H1 (cell line): ENCODE results near the gene ALKAL2. TPM values are rescaled to one million over a fixed set of nuclear protein-coding genes. Genes with fewer than 3 reads are reported as not detected.

Source experiments
- CTCF ChIA-PET: fragments of 300-600 bp; sonication (Branson Sonifier 250); formaldehyde crosslinking; loops from one replicate; lab custom pipeline; 2021; ENCODE audit not compliant: partially characterized antibody; lab: Charles Lee
- POLR2A ChIA-PET: fragments of 300-600 bp; sonication (Branson Sonifier 250); formaldehyde crosslinking; loops from one replicate; lab custom pipeline; 2021; ENCODE audit warnings: inconsistent platforms; ENCODE audit not compliant: partially characterized antibody; lab: Charles Lee
- DNase-seq, 2 experiments: peaks; one replicate each; pipeline versions ENCODE4 v3.0.0 to v3.0.0-alpha.2; 2010 to 2022; ENCODE audit warnings: low spot score in 2 of 2, low read depth in 1 of 2, mixed read lengths in 1 of 2
- FAIRE-seq: peaks from 2 replicates; lab custom pipeline; 2011; peaks lifted over from hg19 to GRCh38; lab: Jason Lieb, UNC
- H2AFZ ChIP-seq: 2 replicates; pipeline ENCODE4 v1.8.1; 2012; ENCODE audit warnings: low read length, inconsistent platforms
- H2AK5ac ChIP-seq: 2 replicates; pipeline ENCODE4 v1.6.1; 2013; ENCODE audit warnings: low read depth, low read length
- H2BK120ac ChIP-seq: replicated peaks from 2 replicates; pipeline ENCODE3; 2013; ENCODE audit warnings: low read depth, low read length, inconsistent platforms
- H2BK12ac ChIP-seq: 2 replicates; pipeline ENCODE4 v1.6.1; 2013; ENCODE audit warnings: low read depth, low read length
- H2BK15ac ChIP-seq: 2 replicates; pipeline ENCODE4 v1.6.1; 2013; ENCODE audit warnings: low read length
- H2BK20ac ChIP-seq: 2 replicates; pipeline ENCODE4 v1.6.1; 2013; ENCODE audit warnings: low read length
- H2BK5ac ChIP-seq: 2 replicates; pipeline ENCODE4 v1.6.1; 2013; ENCODE audit warnings: low read depth, low read length
- H3K14ac ChIP-seq: 2 replicates; pipeline ENCODE4 v1.6.1; 2013; ENCODE audit warnings: inconsistent platforms; ENCODE audit not compliant: insufficient read length
- H3K18ac ChIP-seq: 2 replicates; pipeline ENCODE4 v1.6.1; 2013; ENCODE audit warnings: low read length; ENCODE audit errors: extremely low read depth
- H3K23ac ChIP-seq: 2 replicates; pipeline ENCODE4 v1.6.1; 2013; ENCODE audit warnings: inconsistent platforms; ENCODE audit not compliant: insufficient read length
- H3K23me2 ChIP-seq: 2 replicates; pipeline ENCODE4 v1.6.1; 2013; ENCODE audit warnings: low read depth, low read length
- H3K27ac ChIP-seq: 2 replicates; pipeline ENCODE4 v1.6.1; 2011; ENCODE audit warnings: low read depth, low read length, inconsistent platforms
- H3K27me3 ChIP-seq, 4 experiments: replicated peaks in 1 of 4; 1 replicate in 1 of 4; 2 replicates in 3 of 4; pipeline versions ENCODE4 v1.6.1 to v1.8.1; 2011 to 2013; ENCODE audit warnings: low read length in 3 of 4, mild to moderate bottlenecking in 3 of 4, inconsistent platforms in 2 of 4, mixed read lengths in 2 of 4, moderate library complexity in 1 of 4; ENCODE audit not compliant: control insufficient read depth in 3 of 4, insufficient read depth in 3 of 4; ENCODE audit errors: extremely low read depth in 1 of 4
- H3K36me3 ChIP-seq, 4 experiments: 2 replicates each; pipeline versions ENCODE4 v1.6.1 to v1.8.1; 2011 to 2013; ENCODE audit warnings: mild to moderate bottlenecking in 4 of 4, low read length in 3 of 4, moderate library complexity in 2 of 4, control low read depth in 1 of 4, inconsistent platforms in 1 of 4; ENCODE audit not compliant: insufficient read depth in 4 of 4, control insufficient read depth in 2 of 4
- H3K4ac ChIP-seq: replicated peaks from 2 replicates; pipeline ENCODE3; 2013; ENCODE audit warnings: low read length, low read depth, mixed read lengths, inconsistent platforms; ENCODE audit not compliant: insufficient read length
- H3K4me1 ChIP-seq, 4 experiments: replicated peaks in 1 of 4; 1 replicate in 1 of 4; 2 replicates in 3 of 4; pipeline versions ENCODE4 v1.6.1 to v1.8.1; 2011 to 2013; ENCODE audit warnings: low read length in 3 of 4, inconsistent platforms in 2 of 4, mixed read lengths in 1 of 4; ENCODE audit not compliant: insufficient read depth in 4 of 4, control insufficient read depth in 3 of 4
- H3K4me2 ChIP-seq, 2 experiments: 2 replicates each; pipeline versions ENCODE4 v1.6.1 to v1.8.1; 2011 to 2013; ENCODE audit warnings: low read depth in 2 of 2, low read length in 2 of 2, control low read depth in 1 of 2, inconsistent platforms in 1 of 2, mild to moderate bottlenecking in 1 of 2; ENCODE audit not compliant: insufficient read depth in 1 of 2
- H3K4me3 ChIP-seq, 4 experiments: fragments of 200-600, 300-600 bp in 1 of 4; sonication (generic), shearing (Covaris generic), sonication (Bioruptor Twin) in 1 of 4; 2 replicates each; pipeline versions ENCODE4 v1.5.1 to v1.8.1; 2011 to 2016; ENCODE audit warnings: low read length in 4 of 4, low read depth in 3 of 4, control low read depth in 2 of 4, inconsistent platforms in 2 of 4, mild to moderate bottlenecking in 2 of 4, mixed read lengths in 1 of 4, moderate library complexity in 1 of 4; ENCODE audit not compliant: insufficient read depth in 2 of 4; ENCODE audit errors: extremely low read depth in 1 of 4
- H3K56ac ChIP-seq: replicated peaks from 2 replicates; pipeline ENCODE3; 2013; ENCODE audit warnings: low read depth, mild to moderate bottlenecking, mixed read lengths, low read length, inconsistent platforms; ENCODE audit not compliant: insufficient read length
- H3K79me1 ChIP-seq: 2 replicates; pipeline ENCODE4 v1.6.1; 2013; ENCODE audit warnings: low read depth, low read length, control low read depth
- H3K79me2 ChIP-seq, 2 experiments: 2 replicates each; pipeline versions ENCODE4 v1.6.1 to v1.8.1; 2012 to 2013; ENCODE audit warnings: low read length in 2 of 2, mild to moderate bottlenecking in 2 of 2, inconsistent platforms in 1 of 2; ENCODE audit not compliant: insufficient read depth in 2 of 2, control insufficient read depth in 1 of 2
- H3K9ac ChIP-seq, 4 experiments: replicated peaks in 1 of 4; 1 replicate in 1 of 4; 2 replicates in 3 of 4; pipeline versions ENCODE4 v1.6.1 to v1.8.1; 2011 to 2013; ENCODE audit warnings: low read depth in 3 of 4, low read length in 3 of 4, control low read depth in 2 of 4, mild to moderate bottlenecking in 2 of 4, moderate library complexity in 2 of 4, inconsistent platforms in 1 of 4; ENCODE audit errors: extremely low read depth in 1 of 4
- H3K9me3 ChIP-seq, 2 experiments: 2 replicates each; pipeline versions ENCODE4 v1.6.1 to v1.8.1; 2012 to 2013; ENCODE audit warnings: mild to moderate bottlenecking in 2 of 2, moderate library complexity in 2 of 2, control low read depth in 1 of 2, inconsistent platforms in 1 of 2, low read depth in 1 of 2, low read length in 1 of 2, mixed read lengths in 1 of 2; ENCODE audit not compliant: insufficient read depth in 2 of 2
- H4K20me1 ChIP-seq, 2 experiments: replicated peaks in 1 of 2; 2 replicates each; pipeline versions ENCODE3 to v1.8.1; 2011 to 2013; ENCODE audit warnings: inconsistent platforms in 2 of 2, low read length in 2 of 2, mild to moderate bottlenecking in 1 of 2; ENCODE audit not compliant: insufficient read depth in 2 of 2, control insufficient read depth in 1 of 2
- H4K5ac ChIP-seq: 2 replicates; pipeline ENCODE4 v1.6.1; 2013; ENCODE audit warnings: low read length, low read depth, mixed read lengths, inconsistent platforms; ENCODE audit not compliant: insufficient read length
- H4K8ac ChIP-seq: 2 replicates; pipeline ENCODE4 v1.8.0; 2013; ENCODE audit warnings: mild to moderate bottlenecking, moderate library complexity, low read length, inconsistent platforms; ENCODE audit not compliant: insufficient read depth; ENCODE audit errors: extremely low read depth
- H4K91ac ChIP-seq: replicated peaks from 2 replicates; pipeline ENCODE3; 2013; ENCODE audit warnings: low read length, mixed read lengths, inconsistent platforms; ENCODE audit not compliant: insufficient read length
- BCL11A ChIP-seq, 2 experiments: IDR thresholded peaks; one replicate each; pipeline ENCODE4 v1.6.1; 2011; ENCODE audit warnings: low read depth in 2 of 2, low read length in 2 of 2, mild to moderate bottlenecking in 2 of 2
- HDAC2 ChIP-seq, 2 experiments: fragments of 300-600 bp in 1 of 2; sonication (generic) in 1 of 2; IDR thresholded peaks; 2 replicates each; pipeline ENCODE4 v1.6.1; 2011 to 2012; ENCODE audit warnings: low read depth in 2 of 2, low read length in 2 of 2, mild to moderate bottlenecking in 2 of 2, moderate library complexity in 2 of 2, borderline replicate concordance in 1 of 2, inconsistent platforms in 1 of 2
- HDAC6 ChIP-seq: IDR thresholded peaks from one replicate; pipeline ENCODE4 v1.7.1; 2012; ENCODE audit warnings: low read depth, mild to moderate bottlenecking, inconsistent platforms, low read length, moderate library complexity
- KDM1A ChIP-seq: fragments of 200-600, 300-600 bp; sonication (generic); IDR thresholded peaks from 2 replicates; pipeline ENCODE4 v1.7.1; 2016; ENCODE audit warnings: mild to moderate bottlenecking, low read length, borderline replicate concordance
- POLR2A ChIP-seq, 2 experiments: IDR thresholded peaks; 1 replicate in 1 of 2; 2 replicates in 1 of 2; pipeline ENCODE4 v1.6.1; 2011; ENCODE audit warnings: low read depth in 2 of 2, low read length in 2 of 2, mild to moderate bottlenecking in 2 of 2; ENCODE audit errors: control extremely low read depth in 1 of 2
- RXRA ChIP-seq: IDR thresholded peaks from 2 replicates; pipeline ENCODE4 v1.6.1; 2011; ENCODE audit warnings: low read depth, mild to moderate bottlenecking, low read length, moderate library complexity; ENCODE audit not compliant: insufficient read depth
- SAP30 ChIP-seq: fragments of 300-600 bp; sonication (generic); IDR thresholded peaks from 2 replicates; pipeline ENCODE4 v1.7.1; 2012; ENCODE audit warnings: low read length, moderate library complexity, mild to moderate bottlenecking, inconsistent platforms; ENCODE audit not compliant: insufficient read depth, insufficient replicate concordance
- SIN3A ChIP-seq, 2 experiments: IDR thresholded peaks in 1 of 2; conservative IDR thresholded peaks in 1 of 2; 2 replicates each; pipeline ENCODE4 v1.6.1; 2011 to 2012; ENCODE audit warnings: low read length in 2 of 2, improper control_type of control experiment in 1 of 2, low read depth in 1 of 2, mild to moderate bottlenecking in 1 of 2
- SP1 ChIP-seq: IDR thresholded peaks from 2 replicates; pipeline ENCODE4 v1.6.1; 2011; ENCODE audit warnings: low read depth, low read length
- TEAD4 ChIP-seq: IDR thresholded peaks from 2 replicates; pipeline ENCODE4 v1.6.1; 2012; ENCODE audit warnings: low read depth, low read length, inconsistent platforms, mixed read lengths
- YY1 ChIP-seq: IDR thresholded peaks from 2 replicates; pipeline ENCODE4 v1.6.1; 2011; ENCODE audit warnings: low read depth, mild to moderate bottlenecking, low read length
- WGBS, 2 experiments: shearing (Covaris generic) in 1 of 2; methylation state at CpG; one replicate each; pipeline versions ENCODE4 v1.1.6 to v1.1.7; 2013 to 2015; ENCODE audit warnings: low lambda C conversion rate in 2 of 2, mixed read lengths in 2 of 2, inconsistent platforms in 1 of 2, low coverage in 1 of 2, missing lambda C conversion rate in 1 of 2; ENCODE audit not compliant: insufficient replicate concordance in 2 of 2, insufficient coverage in 1 of 2, insufficient read length in 1 of 2; ENCODE audit errors: extremely low coverage in 1 of 2, missing lambda C conversion rate in 1 of 2; 5-methylcytosine and 5-hydroxymethylcytosine counted together
- polyA plus RNA-seq, 7 experiments: library from polyadenylated mRNA; depleted of rRNA in 3 of 7; stranded (reverse) in 5 of 7; unstranded in 2 of 7; fragments of >200 nt in 5 of 7; fragments of 200-250 nt in 2 of 7; gene quantifications; 1 replicate in 5 of 7; 2 replicates in 1 of 7; 4 replicates in 1 of 7; pipeline versions ENCODE4 v1.2.1 to v1.2.3, GENCODE V29; 2011 to 2013; ENCODE audit warnings: missing spikeins in 2 of 7, mixed read lengths in 2 of 7
- total RNA-seq: library from RNA; stranded (reverse); fragmentation: NEBNext Ultra II Directional; extraction: Animal tissue kit (Norgen Biotek cat#: 25700); gene quantifications from 2 replicates; pipeline ENCODE4 v1.2.1, GENCODE V29; 2021
- TF ChIP-seq, protein P1 (sequence below): IDR thresholded peaks from 2 replicates; pipeline ENCODE4 v1.6.1; 2012; ENCODE audit warnings: low read length, inconsistent platforms

The ALKAL2 gene
- total and polyA plus RNA-seq, 2 of the 8 experiments (the other 6 are each of a cell fraction or from before 2014, with no cell fraction given) = 4.6 to 11.5 TPM

DNA sequence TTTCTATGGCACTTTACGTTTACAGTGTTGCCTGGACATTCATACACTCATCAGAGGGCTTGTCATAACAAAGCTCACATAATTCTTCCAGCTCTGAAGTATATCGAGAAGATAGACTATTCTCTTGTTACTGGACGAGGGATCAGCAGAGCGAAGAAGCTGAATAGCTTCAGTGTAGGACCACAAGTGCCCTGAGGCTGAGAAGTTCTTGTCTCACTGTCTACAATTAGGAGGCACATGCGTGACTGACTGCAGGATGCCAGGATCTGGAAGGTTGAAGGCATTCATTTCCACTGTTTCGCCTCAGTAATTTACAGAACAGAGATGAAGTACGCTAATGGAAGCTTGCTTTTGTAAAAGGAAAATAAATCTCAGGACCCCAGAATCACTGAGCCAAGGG, 33.6 kb downstream of the ALKAL2 start:
- H3K79me1 ChIP-seq = no peaks in the 10 kb centered on the region
- CTCF ChIA-PET = interaction anchor here (0.8 to 2.0 kb wide), 4 partner anchors 8 to 77 kb away, joined by 3 to 7 read pairs (median 3); no protein-coding TSS in a partner anchor
- 89% methylated on average over 7 of the region's 7 CpGs; no CpG with 5 or more reads in 1 of the 2 experiments for WGBS, 2 experiments
- TF ChIP-seq, protein P1, sequence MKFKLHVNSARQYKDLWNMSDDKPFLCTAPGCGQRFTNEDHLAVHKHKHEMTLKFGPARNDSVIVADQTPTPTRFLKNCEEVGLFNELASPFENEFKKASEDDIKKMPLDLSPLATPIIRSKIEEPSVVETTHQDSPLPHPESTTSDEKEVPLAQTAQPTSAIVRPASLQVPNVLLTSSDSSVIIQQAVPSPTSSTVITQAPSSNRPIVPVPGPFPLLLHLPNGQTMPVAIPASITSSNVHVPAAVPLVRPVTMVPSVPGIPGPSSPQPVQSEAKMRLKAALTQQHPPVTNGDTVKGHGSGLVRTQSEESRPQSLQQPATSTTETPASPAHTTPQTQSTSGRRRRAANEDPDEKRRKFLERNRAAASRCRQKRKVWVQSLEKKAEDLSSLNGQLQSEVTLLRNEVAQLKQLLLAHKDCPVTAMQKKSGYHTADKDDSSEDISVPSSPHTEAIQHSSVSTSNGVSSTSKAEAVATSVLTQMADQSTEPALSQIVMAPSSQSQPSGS = no peak
- TF ChIP-seq HDAC6 = no peak
- no peak for TF ChIP-seq RXRA
- no peak for TF ChIP-seq YY1
- no peak for TF ChIP-seq HDAC2 (IDR thresholded peaks at IDR 0.05; ENCODE audit: borderline replicate concordance in 1 of 2, low read depth in 2 of 2, low read length in 2 of 2)
- no peak for TF ChIP-seq POLR2A (IDR thresholded peaks at IDR 0.05; ENCODE audit: control extremely low read depth in 1 of 2, low read depth in 2 of 2, low read length in 2 of 2)
- TF ChIP-seq TEAD4 = no peak
- TF ChIP-seq KDM1A = no peak
- TF ChIP-seq SIN3A (conservative IDR thresholded peaks at IDR 0.05 in 1 of 2, IDR thresholded peaks at IDR 0.05 in 1 of 2; ENCODE audit: low read depth in 1 of 2, low read length in 2 of 2) = no peak
- no peak for TF ChIP-seq SP1
- no peak for TF ChIP-seq BCL11A (IDR thresholded peaks at IDR 0.05; ENCODE audit: low read depth in 2 of 2, low read length in 2 of 2)
- TF ChIP-seq SAP30 = no peak

More for the DNA sequence above, 33.6 kb downstream of the ALKAL2 start:
- FAIRE-seq (no peak), DNase-seq (no peak)
- Histone ChIP-seq H2AFZ (no peak overlapping the region), H4K5ac (no peak overlapping the region), H3K27ac (no peak overlapping the region), H3K4ac (no peak overlapping the region), H2BK15ac (no peak overlapping the region), H3K56ac (no peak overlapping the region), H3K23ac (no peak overlapping the region), H3K23me2 (no peaks in the 10 kb centered on the region), H3K36me3 (peaks cover 0 to 14% (median 3%) of the 10 kb centered on the region in 4 experiments; a peak in 3 of 8 replicates), H2BK120ac (no peak overlapping the region), H2BK5ac (no peak overlapping the region), H3K18ac (no peak overlapping the region), H3K14ac (no peak overlapping the region), H4K91ac (no peak overlapping the region), H3K4me1 (no peaks in the 10 kb centered on the region), H3K27me3 (no peaks in the 10 kb centered on the region), H3K79me2 (peaks cover 0 to 2% of the 10 kb centered on the region in 2 experiments; a peak in 1 of 4 replicates), H4K20me1 (peaks cover 0 to 4% of the 10 kb centered on the region in 2 experiments), H2BK20ac (no peak overlapping the region), H3K4me2 (no peak overlapping the region), H3K4me3 (no peak overlapping the region), H3K9ac (peak overlapping the region in 1 of 4 experiments; percentile 34; a peak in 1 of 7 replicates), H2AK5ac (no peak overlapping the region), H3K9me3 (peaks cover 11 to 12% of the 10 kb centered on the region in 2 experiments), H4K8ac (no peak overlapping the region), H2BK12ac (0 out of 2 replicates have a peak overlapping the region, but pooled peaks have one; percentile 35)
- POLR2A ChIA-PET = interaction anchor here (0.7 kb wide), 1 partner anchor 30 kb away, joined by 3 read pairs; no protein-coding TSS in a partner anchor
